Large intestine (tissue), 3 donors: ENCODE data around the gene CATSPERB. TPM values are rescaled to one million over a fixed set of nuclear protein-coding genes. Genes with fewer than 3 reads are reported as not detected.
"Not testable (repeated sequence)": the region's sequence is repeated elsewhere in the genome, so short reads cannot be mapped to it uniquely, and the experiment has no call there.

Experiments
- DNase-seq, 2 donors: peaks; one replicate each; pipeline versions ENCODE4 v3.0.0 to v3.0.0-alpha.2; 2013
- H3K27ac ChIP-seq: one replicate; pipeline ENCODE4 v1.5.1; 2013; ENCODE audit warnings: low read length
- H3K27me3 ChIP-seq: 2 replicates; pipeline ENCODE4 v1.6.1; 2013; ENCODE audit warnings: low read length; ENCODE audit not compliant: control insufficient read depth, insufficient read depth
- H3K36me3 ChIP-seq: 2 replicates; pipeline ENCODE4 v1.6.1; 2013; ENCODE audit warnings: low read length; ENCODE audit not compliant: control insufficient read depth, insufficient read depth
- H3K4me1 ChIP-seq: one replicate; pipeline ENCODE4 v1.6.1; 2013; ENCODE audit warnings: low read length; ENCODE audit not compliant: control insufficient read depth, insufficient read depth
- H3K4me3 ChIP-seq: one replicate; pipeline ENCODE4 v1.5.1; 2013; ENCODE audit warnings: low read length
- H3K9me3 ChIP-seq: one replicate; pipeline ENCODE4 v1.6.1; 2013; ENCODE audit warnings: mild to moderate bottlenecking, low read depth, low read length, moderate library complexity; ENCODE audit not compliant: control insufficient read depth
- WGBS: methylation state at CpG from one replicate; pipeline ENCODE4 v1.1.5; 2013; ENCODE audit warnings: low lambda C conversion rate; ENCODE audit not compliant: insufficient coverage; 5-methylcytosine and 5-hydroxymethylcytosine counted together
- polyA plus RNA-seq: library from polyadenylated mRNA; unstranded; fragments of 120-200 nt; gene quantifications from one replicate; pipeline ENCODE4 v1.2.1, GENCODE V29; 2013

The CATSPERB gene
- polyA plus RNA-seq, 1 donor, result 0.81 TPM

DNA sequence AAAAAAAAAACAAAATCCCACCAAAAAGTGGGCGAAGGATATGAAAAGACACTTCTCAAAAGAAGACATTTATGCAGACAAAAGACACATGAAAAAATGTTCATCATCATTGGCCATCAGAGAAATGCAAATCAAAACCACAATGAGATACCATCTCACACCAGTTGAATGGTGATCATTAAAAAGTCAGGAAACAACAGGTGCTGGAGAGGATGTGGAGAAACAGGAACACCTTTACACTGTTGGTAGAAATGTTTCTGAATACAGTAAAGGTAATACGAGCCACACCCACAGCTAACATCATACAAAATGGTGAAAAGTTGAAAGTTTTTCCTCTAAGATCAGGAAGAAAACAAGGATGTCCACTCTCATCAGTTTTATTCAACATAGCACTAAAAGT is 8.0 kb upstream of the CATSPERB start:
- H3K4me1 ChIP-seq, result peaks cover 11% of the 10 kb centered on the region
- H3K27me3 ChIP-seq, H3K36me3 ChIP-seq, H3K27ac ChIP-seq, H3K4me3 ChIP-seq, DNase-seq, H3K9me3 ChIP-seq: not testable (repeated sequence)
- WGBS, result no CpG with 5 or more reads among the region's 2 CpGs

DNA sequence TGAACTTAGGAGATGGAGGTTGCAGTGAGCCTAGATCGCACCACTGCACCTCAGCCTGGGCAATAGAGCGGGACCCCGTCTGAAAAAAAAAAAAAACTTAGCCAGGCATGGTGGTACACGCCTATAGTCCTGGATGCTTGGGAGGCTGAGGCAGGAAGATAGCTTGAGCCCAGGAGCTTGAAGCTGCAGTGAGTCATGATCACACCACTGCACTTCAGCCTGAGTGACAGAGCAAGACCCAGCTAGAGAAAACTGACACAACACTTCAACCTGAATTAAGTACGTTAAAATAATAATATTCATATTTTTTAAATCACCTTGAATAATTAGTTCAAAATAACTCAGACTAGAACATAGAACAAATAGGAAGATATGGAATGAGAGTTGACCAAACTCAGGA is 5.7 kb upstream of the CATSPERB start:
- no peaks in the 10 kb centered on the region for H3K9me3 ChIP-seq
- H3K27ac ChIP-seq, result no peak overlapping the region
- WGBS, result 100% methylated on average over 1 of the region's 5 CpGs
- H3K4me1 ChIP-seq, result peaks cover 1% of the 10 kb centered on the region
- H3K36me3 ChIP-seq, result no peaks in the 10 kb centered on the region
- no peaks in the 10 kb centered on the region for H3K27me3 ChIP-seq
- no peak overlapping the region for H3K4me3 ChIP-seq
- no peak for DNase-seq

DNA sequence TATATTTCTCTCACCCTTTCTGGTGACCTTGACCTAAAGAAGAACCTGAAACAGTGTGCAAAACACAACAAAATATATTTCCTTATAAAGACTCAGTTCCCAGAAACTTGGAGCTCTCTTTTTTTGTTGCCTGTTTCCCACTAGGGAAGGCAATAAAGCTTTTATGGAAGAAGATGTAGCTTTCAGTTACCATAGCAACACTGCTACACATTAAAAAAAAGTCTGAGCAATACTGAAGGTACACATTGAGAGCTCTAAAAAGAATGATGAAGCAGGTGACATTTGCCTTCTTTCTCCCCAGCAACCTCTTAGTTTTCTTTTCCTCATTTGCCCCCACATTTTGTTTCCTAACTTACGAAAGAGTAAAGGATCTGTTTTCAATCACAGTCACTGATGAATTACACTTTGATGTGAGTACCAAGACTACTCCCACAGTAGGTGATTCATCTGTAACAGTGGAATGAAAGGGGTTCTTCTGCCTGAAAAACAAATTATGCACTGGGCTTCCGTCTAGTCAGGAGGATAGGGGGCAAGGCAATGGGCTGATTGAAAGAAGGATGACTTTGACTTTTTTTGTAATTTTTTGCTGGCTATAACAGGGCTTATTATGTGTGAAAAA is 1.1 kb upstream of the CATSPERB start:
- peak in 1 of 2 donors; percentile 28 for DNase-seq
- Histone ChIP-seq H3K4me3 (no peak overlapping the region), H3K27ac (no peak overlapping the region), H3K27me3 (no peaks in the 10 kb centered on the region), H3K36me3 (no peaks in the 10 kb centered on the region), H3K4me1 (no peaks in the 10 kb centered on the region), H3K9me3 (no peaks in the 10 kb centered on the region)
- WGBS, result 42% methylated on average over 2 of the region's 2 CpGs

DNA sequence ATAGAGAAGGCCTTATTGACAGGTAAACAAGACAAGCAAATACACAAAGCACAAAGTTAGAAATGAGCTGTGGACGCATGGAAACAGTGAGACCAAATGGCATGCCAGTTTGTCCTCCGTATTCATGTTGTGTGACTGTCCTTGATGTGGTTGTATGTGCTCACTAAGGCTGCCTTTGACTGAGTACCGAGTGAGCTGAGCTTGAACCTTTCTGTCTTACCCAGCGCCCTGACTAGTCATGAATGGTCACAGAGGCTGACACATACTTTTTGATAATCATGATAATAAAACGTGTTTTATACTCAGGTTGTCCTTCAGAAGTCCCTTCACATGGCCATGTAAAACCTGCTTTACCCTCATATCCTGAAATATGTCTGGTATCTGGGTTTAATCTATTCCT is 553 bp upstream of the CATSPERB start:
- Histone ChIP-seq H3K4me1 (no peaks in the 10 kb centered on the region), H3K4me3 (no peak overlapping the region), H3K27ac (no peak overlapping the region), H3K36me3 (no peaks in the 10 kb centered on the region), H3K9me3 (no peaks in the 10 kb centered on the region), H3K27me3 (no peaks in the 10 kb centered on the region)
- no peak for DNase-seq
- 100% methylated on average over 1 of the region's 5 CpGs for WGBS

DNA sequence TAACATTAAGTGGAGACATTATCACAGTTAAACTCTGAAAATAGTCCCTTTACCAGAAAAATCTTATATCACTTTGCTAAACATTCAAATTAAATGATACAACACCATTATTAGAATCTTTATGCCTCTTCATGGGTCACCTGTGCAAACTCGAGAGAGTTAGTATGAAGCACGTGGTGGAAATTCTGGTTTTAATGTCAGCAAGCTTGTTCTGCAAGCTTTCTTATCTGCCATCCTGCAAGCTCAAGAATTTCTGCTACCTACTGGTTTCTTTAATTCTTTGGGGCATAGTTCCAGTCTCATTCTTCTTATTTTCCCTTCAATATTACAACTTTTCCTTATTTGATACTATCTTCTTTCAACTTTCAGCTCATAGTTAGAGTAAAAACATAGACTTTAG is 868 bp downstream of the CATSPERB start:
- Histone ChIP-seq H3K4me3 (no peak overlapping the region), H3K4me1 (no peaks in the 10 kb centered on the region), H3K9me3 (no peaks in the 10 kb centered on the region), H3K36me3 (no peaks in the 10 kb centered on the region), H3K27me3 (no peaks in the 10 kb centered on the region), H3K27ac (no peak overlapping the region)
- peak in 1 of 2 donors; percentile 33 for DNase-seq
- WGBS, result no CpG with 5 or more reads among the region's 2 CpGs

DNA sequence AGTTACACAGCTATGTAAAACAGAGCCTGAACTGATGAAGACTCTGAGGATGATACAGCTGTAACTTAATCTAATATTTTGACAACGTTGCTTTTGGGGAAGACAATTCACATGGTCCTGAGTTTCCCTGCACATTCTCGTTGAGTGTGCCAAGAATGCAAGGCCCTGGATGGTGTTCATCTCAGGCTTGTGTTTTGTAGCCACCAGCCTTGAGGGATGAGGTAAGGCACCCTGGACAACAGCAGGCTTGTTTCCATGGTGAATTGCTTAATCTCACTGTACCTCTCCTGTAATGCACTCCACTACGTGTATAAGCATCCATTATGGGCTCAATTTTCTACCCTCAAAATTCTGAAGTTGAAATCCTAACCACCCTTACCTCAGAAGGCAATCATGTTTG is 2.1 kb downstream of the CATSPERB start:
- no peak overlapping the region for H3K27ac ChIP-seq
- no peaks in the 10 kb centered on the region for H3K4me1 ChIP-seq
- no peak for DNase-seq
- H3K36me3 ChIP-seq, result no peaks in the 10 kb centered on the region
- no peaks in the 10 kb centered on the region for H3K27me3 ChIP-seq
- H3K9me3 ChIP-seq, result no peaks in the 10 kb centered on the region
- 100% methylated on average over 1 of the region's 3 CpGs for WGBS
- H3K4me3 ChIP-seq, result no peak overlapping the region

DNA sequence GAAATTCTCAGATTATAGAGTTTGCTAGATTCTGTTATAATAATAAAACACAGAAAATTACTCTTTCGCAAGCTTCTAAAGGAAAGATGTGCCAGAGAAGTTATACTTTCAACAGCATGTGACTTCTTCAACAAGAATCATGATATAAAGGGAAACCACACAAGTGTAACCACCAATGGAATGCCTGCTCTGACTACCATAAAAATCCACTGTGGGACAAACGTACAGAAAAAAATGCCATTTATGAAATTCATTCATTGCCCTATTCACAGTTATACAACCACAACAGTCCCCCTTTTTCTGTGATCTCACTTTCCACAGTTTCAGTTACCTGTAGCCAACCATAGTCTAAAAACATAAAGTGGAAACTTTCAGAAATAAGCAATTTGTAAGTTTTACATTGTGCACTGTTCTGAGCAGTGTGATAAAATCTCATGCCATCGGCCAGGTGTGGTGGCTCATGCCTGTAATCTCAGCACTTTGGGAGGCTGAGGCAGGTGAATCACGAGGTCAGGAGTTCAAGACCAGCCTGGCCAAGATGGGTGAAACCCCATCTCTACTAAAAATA is 3.2 kb downstream of the CATSPERB start:
- no peak overlapping the region for H3K4me3 ChIP-seq
- WGBS, result 100% methylated on average over 1 of the region's 4 CpGs
- no peaks in the 10 kb centered on the region for H3K36me3 ChIP-seq
- H3K4me1 ChIP-seq, result no peaks in the 10 kb centered on the region
- no peaks in the 10 kb centered on the region for H3K27me3 ChIP-seq
- DNase-seq, result no peak
- no peak overlapping the region for H3K27ac ChIP-seq
- no peaks in the 10 kb centered on the region for H3K9me3 ChIP-seq

DNA sequence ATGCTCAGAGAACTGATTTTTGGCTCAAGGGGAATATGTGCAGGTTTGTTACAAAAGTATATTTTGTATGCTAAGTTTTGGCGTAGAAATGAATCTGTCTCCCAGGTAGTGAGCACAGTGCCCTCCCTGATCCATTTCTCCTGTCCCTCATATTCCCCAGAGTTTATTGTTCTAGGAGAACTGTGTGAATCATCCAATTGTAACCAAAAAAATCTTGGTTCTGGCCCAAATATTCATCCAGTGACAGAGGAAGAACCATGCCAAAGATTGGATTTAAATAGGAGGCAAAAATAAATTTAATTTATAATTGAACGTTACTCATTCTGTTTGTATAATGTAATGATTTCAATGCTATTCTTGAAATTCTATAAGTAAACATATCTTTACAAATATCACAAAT is 4.8 kb downstream of the CATSPERB start:
- Histone ChIP-seq H3K9me3 (no peaks in the 10 kb centered on the region), H3K27me3 (no peaks in the 10 kb centered on the region), H3K4me3 (no peak overlapping the region), H3K36me3 (no peaks in the 10 kb centered on the region), H3K4me1 (no peaks in the 10 kb centered on the region), H3K27ac (no peak overlapping the region)
- no peak for DNase-seq
- WGBS, result 100% methylated on average over 1 of the region's 2 CpGs

DNA sequence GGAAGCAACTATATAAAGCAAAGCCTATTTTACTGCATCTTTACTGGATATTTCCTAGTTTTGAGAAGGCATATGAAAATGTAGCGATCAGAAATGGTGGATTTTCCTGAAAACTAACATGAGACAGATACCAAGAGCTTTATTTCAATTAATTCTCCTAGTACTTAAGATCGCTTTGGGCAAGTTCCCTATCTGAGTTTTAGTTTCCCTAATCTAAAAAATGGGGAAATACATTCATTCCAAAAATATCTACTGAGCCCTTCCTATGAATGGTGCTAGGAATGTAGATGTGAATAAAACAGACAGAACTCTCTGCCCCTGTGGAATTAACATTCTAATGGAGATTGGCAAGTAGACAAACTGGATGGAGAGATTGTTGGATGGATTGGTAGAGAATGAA is 8.4 kb downstream of the CATSPERB start:
- Histone ChIP-seq H3K4me3 (no peak overlapping the region), H3K9me3 (no peaks in the 10 kb centered on the region), H3K4me1 (no peaks in the 10 kb centered on the region), H3K36me3 (no peaks in the 10 kb centered on the region), H3K27me3 (no peaks in the 10 kb centered on the region), H3K27ac (no peak overlapping the region)
- no peak for DNase-seq
- WGBS, result 83% methylated on average over 1 of the region's 2 CpGs

DNA sequence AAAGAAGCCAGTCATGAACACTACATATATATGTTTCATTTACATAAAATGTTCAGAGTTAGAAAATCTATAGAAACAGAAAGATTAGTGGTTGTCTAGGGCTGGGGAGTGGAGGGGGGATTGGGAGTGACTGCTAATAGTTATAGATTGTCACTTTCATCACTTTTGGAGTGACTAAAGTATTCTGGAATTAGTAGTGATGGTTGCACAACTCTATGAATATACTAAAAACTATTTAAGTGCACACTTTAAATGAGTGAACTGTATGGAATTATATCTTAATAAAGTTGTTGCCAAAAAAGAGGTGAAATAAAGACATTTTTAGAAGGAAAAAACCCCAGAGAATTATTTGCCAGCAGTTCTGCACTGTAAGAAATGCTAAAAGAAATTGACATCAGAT is 9.5 kb downstream of the CATSPERB start:
- Histone ChIP-seq H3K27ac (no peak overlapping the region), H3K9me3 (no peaks in the 10 kb centered on the region), H3K27me3 (no peaks in the 10 kb centered on the region), H3K36me3 (no peaks in the 10 kb centered on the region), H3K4me1 (no peaks in the 10 kb centered on the region), H3K4me3 (no peak overlapping the region)
- no peak for DNase-seq

DNA sequence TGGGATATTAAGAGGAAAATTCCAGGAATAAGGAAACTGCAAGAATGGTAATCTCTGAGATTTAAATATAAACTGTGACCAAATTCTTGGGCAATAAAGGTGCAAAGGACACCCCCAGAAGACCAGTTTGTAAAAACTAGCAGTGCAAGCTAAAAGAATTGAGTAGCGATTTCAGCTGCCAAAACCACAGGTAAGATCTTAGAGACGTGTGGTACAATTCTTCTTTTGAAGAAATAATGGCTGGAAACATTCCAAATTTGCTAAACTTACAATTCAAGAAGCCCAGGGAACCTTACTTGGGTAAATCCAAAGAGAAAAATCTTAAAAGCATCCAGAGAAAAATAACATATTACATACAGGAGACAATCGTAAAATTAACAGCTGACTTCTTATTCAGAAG is 12.0 kb downstream of the CATSPERB start:
- Histone ChIP-seq H3K36me3 (no peaks in the 10 kb centered on the region), H3K27me3 (no peaks in the 10 kb centered on the region), H3K4me3 (no peak overlapping the region), H3K4me1 (no peaks in the 10 kb centered on the region), H3K9me3 (no peaks in the 10 kb centered on the region), H3K27ac (no peak overlapping the region)
- no peak for DNase-seq
- WGBS, result 87% methylated on average over 3 of the region's 3 CpGs
